K562 (cell line): ENCODE results near the gene KAT2B.

Experiments
- CHD2 ChIP-seq: IDR thresholded peaks from 2 replicates; pipeline ENCODE4 v1.6.1; 2011; ENCODE audit warnings: low read depth, low read length
- FOXM1 ChIP-seq, 2 experiments: fragments of 450-650 bp in 1 of 2; sonication (generic) in 1 of 2; formaldehyde crosslinking in 1 of 2; IDR thresholded peaks; 2 replicates each; pipeline versions ENCODE4 v1.6.1 to v1.9.0; 2017 to 2022; ENCODE audit warnings: low read depth in 2 of 2, mild to moderate bottlenecking in 2 of 2, missing genetic modification reagents in 1 of 2, moderate library complexity in 1 of 2
- JUN ChIP-seq, 2 experiments: sonication (generic) in 1 of 2; formaldehyde crosslinking in 1 of 2; IDR thresholded peaks; 2 replicates each; pipeline versions ENCODE4 v1.6.1 to v1.8.0; 2012 to 2022; ENCODE audit warnings: borderline replicate concordance in 2 of 2, mild to moderate bottlenecking in 2 of 2, improper control_type of control experiment in 1 of 2, low read depth in 1 of 2, low read length in 1 of 2, missing genetic modification reagents in 1 of 2
- PBX2 ChIP-seq, 2 experiments: IDR thresholded peaks in 1 of 2; conservative IDR thresholded peaks in 1 of 2; 2 replicates each; pipeline ENCODE4 v1.6.1; 2016; ENCODE audit warnings: low read depth in 2 of 2, mild to moderate bottlenecking in 1 of 2, missing compliant biosample characterization in 1 of 2, missing genetic modification characterization in 1 of 2, moderate library complexity in 1 of 2
- POLR2A ChIP-seq: fragments of 450-650 bp; conservative IDR thresholded peaks from 2 replicates; pipeline ENCODE4 v1.6.1; 2016
- RHOXF2B ChIP-seq: fragments of 250-450 bp; sonication (Bioruptor Pico); conservative IDR thresholded peaks from 2 replicates; pipeline ENCODE4 v1.5.1; 2021
- ZNF146 ChIP-seq: IDR thresholded peaks from one replicate; pipeline ENCODE4 v1.6.1; 2018; ENCODE audit warnings: missing compliant biosample characterization; ENCODE audit not compliant: unreplicated experiment
- ZNF263 ChIP-seq: sonication (generic); formaldehyde crosslinking; IDR thresholded peaks from 2 replicates; pipeline ENCODE4 v1.8.0; 2022; ENCODE audit warnings: mild to moderate bottlenecking, missing genetic modification reagents, borderline replicate concordance
- ZNF274 ChIP-seq: IDR thresholded peaks from 2 replicates; pipeline ENCODE4 v1.6.1; 2011; ENCODE audit warnings: low read depth, mild to moderate bottlenecking, low read length, moderate library complexity, borderline replicate concordance

- TF ChIP-seq POLR2A (no peak), ZNF146 (CRISPR knock-in tag) (no peak), ZNF263 (CRISPR knock-in tag) (no peak), FOXM1 (IDR thresholded peaks at IDR 0.05; ENCODE audit: low read depth) (no peak), FOXM1 (CRISPR knock-in tag; IDR thresholded peaks at IDR 0.05; ENCODE audit: low read depth) (no peak), CHD2 (no peak), RHOXF2B (CRISPR knock-in tag) (no peak), PBX2 (CRISPR knock-in tag; IDR thresholded peaks at IDR 0.05; ENCODE audit: low read depth) (no peak), PBX2 (tag; conservative IDR thresholded peaks at IDR 0.05; ENCODE audit: low read depth) (no peak), JUN (IDR thresholded peaks at IDR 0.05; ENCODE audit: borderline replicate concordance, low read depth, low read length) (no peak), JUN (CRISPR knock-in tag; IDR thresholded peaks at IDR 0.05; ENCODE audit: borderline replicate concordance) (no peak), ZNF274 (no peak)
Observed at GRCh38 chr3:20083253-20083652, 43.0 kb downstream of the KAT2B start.
